ENCODE results near the gene PSME3.

GRCh38 chr17:42878123-42878880 is 45.1 kb downstream of the PSME3 start:
- no peak for TF ChIP-seq CREM (CRISPR knock-in tag; IDR thresholded peaks at IDR 0.05)
- no peak for TF ChIP-seq CTCF (IDR thresholded peaks at IDR 0.05)
- no peak for TF ChIP-seq KAT7 (CRISPR knock-in tag; IDR thresholded peaks at IDR 0.05; ENCODE audit: borderline replicate concordance)
- TF ChIP-seq MAX (CRISPR knock-in tag; IDR thresholded peaks at IDR 0.05) = peak; percentile 55; the same call in 1 of the 2 replicates
- no peak for TF ChIP-seq ZNF512 (CRISPR knock-in tag; IDR thresholded peaks at IDR 0.05; ENCODE audit: borderline replicate concordance)
- TF ChIP-seq JUN (CRISPR knock-in tag; IDR thresholded peaks at IDR 0.05) = no peak
- no peak for TF ChIP-seq ZNF281 (CRISPR knock-in tag; IDR thresholded peaks at IDR 0.05)
- TF ChIP-seq ETV6 (CRISPR knock-in tag; IDR thresholded peaks at IDR 0.05) = no peak
- TF ChIP-seq PRDM15 (CRISPR knock-in tag; IDR thresholded peaks at IDR 0.05) = no peak

Data from WTC11 (cell line).